Heart left ventricle (tissue), 13 donors: ENCODE measurements around the gene SUMF1.

Source experiments
- POLR2A ChIP-seq, 2 donors: fragments of 450-650 bp; IDR thresholded peaks; one replicate each; pipeline ENCODE4 v1.6.1; 2017; ENCODE audit warnings: antibody characterized with exemption in 2 of 2, mild to moderate bottlenecking in 2 of 2, moderate library complexity in 2 of 2
- TF ChIP-seq, protein P1 (sequence below), 12 donors: fragments of 200-600 bp; sonication (generic) in 4 of 12; IDR thresholded peaks; one replicate each; pipeline versions ENCODE4 v1.5.0 to v1.8.0; 2018 to 2022; ENCODE audit warnings: antibody characterized with exemption in 12 of 12, mild to moderate bottlenecking in 5 of 12
- donor health status: ischemic (EF 13 %, LVEDD 7.1; RV severe dilation, severe dysfunction).
- donor health status: DM: no; HTN: yes; CAD: no.
- donor health status: DM: no; HTN: no; CAD: no.
- donor health status: ischemic (EF 25% LVEDD 6.9; RV normal size, moderate dysfunction).
- donor health status: ischemic (EF 25% LVEDD 5.7; RV mildly dilated, moderate dysfunction).
- donor health status: ischemic (EF 35%, LVEDD 5.7; RV mildly dilated, moderate dysfunction).
- donor health status: nonischemic (EF 11% LVEDD 7.7; RV severe dilation, severe dysfunction).
- donor health status: DM: yes; HTN: yes; CAD: no.
- donor health status: PGD.
- donor health status: ischemic (EF 29% LVEDD 5.4; RV normal size, mild dysfunction).
- donor health status: nonischemic (EF 23%, LVEDD 6.1; RV moderate dilation, normal function).

DNA sequence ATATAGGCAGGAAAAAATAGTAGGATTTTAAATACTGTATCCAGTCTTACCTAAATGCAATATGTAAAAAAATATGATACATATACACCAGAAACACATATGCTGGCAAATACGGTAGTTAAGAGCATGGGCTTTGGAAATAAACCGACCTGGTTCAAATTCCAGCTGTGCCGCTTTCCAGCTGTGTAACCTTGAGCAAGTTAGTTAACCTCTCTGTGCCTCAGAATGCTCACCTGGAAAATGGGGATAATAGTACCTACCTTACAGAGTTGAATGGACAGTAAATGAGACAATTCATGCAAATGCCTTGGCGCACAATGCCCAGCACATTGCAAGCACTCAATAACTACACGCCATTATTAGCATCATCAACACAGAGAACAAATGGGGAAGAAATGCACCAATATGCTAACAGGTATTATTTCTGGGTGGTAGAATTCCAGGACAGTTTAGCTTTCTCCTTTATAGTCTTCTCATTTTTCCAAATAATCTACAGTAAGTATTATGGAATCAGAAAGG is 50.6 kb downstream of the SUMF1 start:
- TF ChIP-seq, protein P1, sequence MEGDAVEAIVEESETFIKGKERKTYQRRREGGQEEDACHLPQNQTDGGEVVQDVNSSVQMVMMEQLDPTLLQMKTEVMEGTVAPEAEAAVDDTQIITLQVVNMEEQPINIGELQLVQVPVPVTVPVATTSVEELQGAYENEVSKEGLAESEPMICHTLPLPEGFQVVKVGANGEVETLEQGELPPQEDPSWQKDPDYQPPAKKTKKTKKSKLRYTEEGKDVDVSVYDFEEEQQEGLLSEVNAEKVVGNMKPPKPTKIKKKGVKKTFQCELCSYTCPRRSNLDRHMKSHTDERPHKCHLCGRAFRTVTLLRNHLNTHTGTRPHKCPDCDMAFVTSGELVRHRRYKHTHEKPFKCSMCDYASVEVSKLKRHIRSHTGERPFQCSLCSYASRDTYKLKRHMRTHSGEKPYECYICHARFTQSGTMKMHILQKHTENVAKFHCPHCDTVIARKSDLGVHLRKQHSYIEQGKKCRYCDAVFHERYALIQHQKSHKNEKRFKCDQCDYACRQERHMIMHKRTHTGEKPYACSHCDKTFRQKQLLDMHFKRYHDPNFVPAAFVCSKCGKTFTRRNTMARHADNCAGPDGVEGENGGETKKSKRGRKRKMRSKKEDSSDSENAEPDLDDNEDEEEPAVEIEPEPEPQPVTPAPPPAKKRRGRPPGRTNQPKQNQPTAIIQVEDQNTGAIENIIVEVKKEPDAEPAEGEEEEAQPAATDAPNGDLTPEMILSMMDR (IDR thresholded peaks at IDR 0.05), result no peak
- TF ChIP-seq POLR2A (IDR thresholded peaks at IDR 0.05), result no peak
